ENCODE data around the gene SMARCA2. TPM values are rescaled to one million over a fixed set of nuclear protein-coding genes. Genes with fewer than 3 reads are reported as not detected.

SMARCA2 gene
- total RNA-seq, 1 donor from 2014 or later = 31.6 TPM

- H3K4me3 ChIP-seq (ENCODE audit: low read depth, low read length) = no peak overlapping the region
- no peak for TF ChIP-seq CTCF (conservative IDR thresholded peaks at IDR 0.05; ENCODE audit: low read depth, low read length)
- DNase-seq (ENCODE audit: low read depth) = no peak
Measured at GRCh38 chr9:2198956-2199635, 183.9 kb downstream of the SMARCA2 start.

GRCh38 chr9:2199999-2200796 lies 185.1 kb downstream of the SMARCA2 start:
- DNase-seq (ENCODE audit: low read depth) = no peak
- peak; percentile 12 for TF ChIP-seq CTCF (conservative IDR thresholded peaks at IDR 0.05; ENCODE audit: low read depth, low read length)
- H3K4me3 ChIP-seq (ENCODE audit: low read depth, low read length) = no peak overlapping the region

GRCh38 chr9:2208465-2208864 lies 193.3 kb downstream of the SMARCA2 start:
- H3K4me3 ChIP-seq (ENCODE audit: low read depth, low read length) = no peak overlapping the region
- no peak for DNase-seq (ENCODE audit: low read depth)
- no peak for TF ChIP-seq CTCF (conservative IDR thresholded peaks at IDR 0.05; ENCODE audit: low read depth, low read length)

- H3K4me3 ChIP-seq (ENCODE audit: low read depth, low read length) = no peak overlapping the region
- DNase-seq (ENCODE audit: low read depth) = no peak
- TF ChIP-seq CTCF (conservative IDR thresholded peaks at IDR 0.05; ENCODE audit: low read depth, low read length) = no peak
Measured at GRCh38 chr9:2208991-2209390, 193.8 kb downstream of the SMARCA2 start.

- no peak for DNase-seq (ENCODE audit: low read depth)
- TF ChIP-seq CTCF (conservative IDR thresholded peaks at IDR 0.05; ENCODE audit: low read depth, low read length) = no peak
- H3K4me3 ChIP-seq (ENCODE audit: low read depth, low read length) = no peak overlapping the region
Measured at GRCh38 chr9:2209400-2209799, 194.3 kb downstream of the SMARCA2 start.

GRCh38 chr9:2210201-2210600 lies 195.1 kb downstream of the SMARCA2 start:
- no peak for TF ChIP-seq CTCF (conservative IDR thresholded peaks at IDR 0.05; ENCODE audit: low read depth, low read length)
- no peak for DNase-seq (ENCODE audit: low read depth)
- H3K4me3 ChIP-seq (ENCODE audit: low read depth, low read length) = no peak overlapping the region
